ENCODE data around the gene STK38.

DNA sequence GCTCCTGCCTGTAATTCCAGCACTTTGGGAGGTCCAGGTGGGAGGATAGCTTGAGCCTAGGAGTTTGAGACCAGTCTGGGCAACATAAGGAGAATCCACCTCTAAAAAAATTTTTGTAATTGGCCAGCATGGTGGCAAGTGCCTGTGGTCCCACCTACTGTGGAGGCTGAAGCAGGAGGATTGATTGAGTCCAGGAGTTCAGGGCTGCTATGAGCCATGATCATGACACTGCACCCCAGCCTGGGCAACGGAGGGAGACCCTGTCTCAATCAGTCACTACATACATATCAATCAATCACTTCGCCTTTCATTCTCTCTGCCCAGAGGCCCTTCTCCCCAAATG lies 1.1 kb upstream of the STK38 start:
- TF ChIP-seq, protein P1, sequence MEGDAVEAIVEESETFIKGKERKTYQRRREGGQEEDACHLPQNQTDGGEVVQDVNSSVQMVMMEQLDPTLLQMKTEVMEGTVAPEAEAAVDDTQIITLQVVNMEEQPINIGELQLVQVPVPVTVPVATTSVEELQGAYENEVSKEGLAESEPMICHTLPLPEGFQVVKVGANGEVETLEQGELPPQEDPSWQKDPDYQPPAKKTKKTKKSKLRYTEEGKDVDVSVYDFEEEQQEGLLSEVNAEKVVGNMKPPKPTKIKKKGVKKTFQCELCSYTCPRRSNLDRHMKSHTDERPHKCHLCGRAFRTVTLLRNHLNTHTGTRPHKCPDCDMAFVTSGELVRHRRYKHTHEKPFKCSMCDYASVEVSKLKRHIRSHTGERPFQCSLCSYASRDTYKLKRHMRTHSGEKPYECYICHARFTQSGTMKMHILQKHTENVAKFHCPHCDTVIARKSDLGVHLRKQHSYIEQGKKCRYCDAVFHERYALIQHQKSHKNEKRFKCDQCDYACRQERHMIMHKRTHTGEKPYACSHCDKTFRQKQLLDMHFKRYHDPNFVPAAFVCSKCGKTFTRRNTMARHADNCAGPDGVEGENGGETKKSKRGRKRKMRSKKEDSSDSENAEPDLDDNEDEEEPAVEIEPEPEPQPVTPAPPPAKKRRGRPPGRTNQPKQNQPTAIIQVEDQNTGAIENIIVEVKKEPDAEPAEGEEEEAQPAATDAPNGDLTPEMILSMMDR (IDR thresholded peaks at IDR 0.05) = no peak
- no peak for TF ChIP-seq MYBL2 (CRISPR knock-in tag; IDR thresholded peaks at IDR 0.05)
- TF ChIP-seq, protein P2, sequence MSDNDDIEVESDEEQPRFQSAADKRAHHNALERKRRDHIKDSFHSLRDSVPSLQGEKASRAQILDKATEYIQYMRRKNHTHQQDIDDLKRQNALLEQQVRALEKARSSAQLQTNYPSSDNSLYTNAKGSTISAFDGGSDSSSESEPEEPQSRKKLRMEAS (CRISPR knock-in tag; IDR thresholded peaks at IDR 0.05) = no peak
- no peak for TF ChIP-seq PREB (CRISPR knock-in tag; IDR thresholded peaks at IDR 0.05; ENCODE audit: borderline replicate concordance)
